Adrenal gland (tissue), 12 donors: ENCODE measurements around the gene NSL1. TPM values are rescaled to one million over a fixed set of nuclear protein-coding genes. Genes with fewer than 3 reads are reported as not detected.
"Not testable (repeated sequence)": the region's sequence is repeated elsewhere in the genome, so short reads cannot be mapped to it uniquely, and the experiment has no call there.

Experiments used
- DNase-seq, 7 donors: peaks; one replicate each; pipeline ENCODE4 v3.0.0-alpha.2; 2019 to 2020
- H3K27ac ChIP-seq, 5 donors: fragments of 200-600 bp; sonication (generic) in 4 of 5; 1 replicate in 3 of 5; 2 replicates in 2 of 5; pipeline versions ENCODE4 v1.5.1 to v1.8.0; 2016 to 2020; ENCODE audit warnings: mild to moderate bottlenecking in 1 of 5
- H3K27me3 ChIP-seq: fragments of 200-600 bp; 2 replicates; pipeline ENCODE4 v1.8.0; 2021
- H3K36me3 ChIP-seq, 2 donors: fragments of 200-600 bp; replicated peaks in 1 of 2; 1 replicate in 1 of 2; 2 replicates in 1 of 2; pipeline versions ENCODE4 v1.5.1 to v1.8.0; 2018 to 2022
- H3K4me1 ChIP-seq, 2 donors: fragments of 200-600 bp; replicated peaks in 1 of 2; 1 replicate in 1 of 2; 2 replicates in 1 of 2; pipeline versions ENCODE4 v1.5.1 to v1.8.0; 2018 to 2021
- H3K4me3 ChIP-seq, 4 donors: fragments of 200-600 bp; sonication (generic) in 3 of 4; one replicate each; pipeline ENCODE4 v1.5.1; 2016 to 2018
- H3K9me3 ChIP-seq, 3 donors: fragments of 200-600 bp; sonication (generic) in 1 of 3; replicated peaks in 1 of 3; 1 replicate in 2 of 3; 2 replicates in 1 of 3; pipeline versions ENCODE4 v1.5.1 to v1.8.0; 2016 to 2021
- CTCF ChIP-seq, 6 experiments: fragments of 450-650 bp in 4 of 6; fragments of 200-600 bp in 2 of 6; sonication (generic) in 1 of 6; IDR thresholded peaks; 1 replicate in 5 of 6; 2 replicates in 1 of 6; pipeline versions ENCODE4 v1.5.1 to v1.8.0; 2016 to 2021; ENCODE audit warnings: antibody characterized with exemption in 6 of 6, mild to moderate bottlenecking in 2 of 6, moderate library complexity in 1 of 6
- POLR2A ChIP-seq, 2 donors: fragments of 450-650 bp; IDR thresholded peaks; one replicate each; pipeline ENCODE4 v1.6.1; 2017; ENCODE audit warnings: antibody characterized with exemption in 2 of 2, mild to moderate bottlenecking in 2 of 2, moderate library complexity in 1 of 2
- WGBS, 4 donors: extraction: QIAGEN DNeasy Blood & Tissue Kit in 2 of 4; methylation state at CpG; one replicate each; pipeline versions ENCODE4 v1.1.5 to v1.1.7; 2013 to 2017; 5-methylcytosine and 5-hydroxymethylcytosine counted together
- intact Hi-C, 2 donors: fragments of 100-400 bp; cut with DNase I; formaldehyde crosslinking; loops; one replicate each; pipeline versions ENCODE4 v1.14.1 to v1.15.0; 2022 to 2023
- polyA plus RNA-seq, 3 donors: library from polyadenylated mRNA; stranded (reverse); fragments of 200-250 nt in 2 of 3; fragments of 350-450 nt in 1 of 3; fragmentation: Illumina TruSeq in 1 of 3; extraction: RNeasy Lipid Tissue Mini Kit (QIAGEN cat#74804) in 1 of 3; gene quantifications; one replicate each; pipeline ENCODE4 v1.2.3, GENCODE V29; 2013 to 2014
- total RNA-seq, 9 donors: library from RNA; depleted of rRNA in 4 of 9; stranded (reverse); fragments of >200 nt in 4 of 9; fragments of 120-200 nt in 1 of 9; fragmentation: NEBNext Ultra II Directional in 1 of 9; extraction: Animal tissue kit (Norgen Biotek cat#: 25700) in 1 of 9; gene quantifications; one replicate each; pipeline versions ENCODE4 v1.1.0 to v1.2.4, GENCODE V29; 2013 to 2023
- donor health status: healthy with polysubstance abuse.
- donor health status: Bipolar disorder and iron deficiency.
- donor health status: DM: yes; HTN: yes; CAD: no.
- donor health status: DM: no; HTN: no; CAD: no.
- donor health status: DM: no; HTN: no; CAD: no.
- donor health status: DM: yes; HTN: yes; CAD: no.

Gene NSL1
- total and polyA plus RNA-seq, 12 donors, result 10.6 to 90.9 (median 29.8) TPM

DNA sequence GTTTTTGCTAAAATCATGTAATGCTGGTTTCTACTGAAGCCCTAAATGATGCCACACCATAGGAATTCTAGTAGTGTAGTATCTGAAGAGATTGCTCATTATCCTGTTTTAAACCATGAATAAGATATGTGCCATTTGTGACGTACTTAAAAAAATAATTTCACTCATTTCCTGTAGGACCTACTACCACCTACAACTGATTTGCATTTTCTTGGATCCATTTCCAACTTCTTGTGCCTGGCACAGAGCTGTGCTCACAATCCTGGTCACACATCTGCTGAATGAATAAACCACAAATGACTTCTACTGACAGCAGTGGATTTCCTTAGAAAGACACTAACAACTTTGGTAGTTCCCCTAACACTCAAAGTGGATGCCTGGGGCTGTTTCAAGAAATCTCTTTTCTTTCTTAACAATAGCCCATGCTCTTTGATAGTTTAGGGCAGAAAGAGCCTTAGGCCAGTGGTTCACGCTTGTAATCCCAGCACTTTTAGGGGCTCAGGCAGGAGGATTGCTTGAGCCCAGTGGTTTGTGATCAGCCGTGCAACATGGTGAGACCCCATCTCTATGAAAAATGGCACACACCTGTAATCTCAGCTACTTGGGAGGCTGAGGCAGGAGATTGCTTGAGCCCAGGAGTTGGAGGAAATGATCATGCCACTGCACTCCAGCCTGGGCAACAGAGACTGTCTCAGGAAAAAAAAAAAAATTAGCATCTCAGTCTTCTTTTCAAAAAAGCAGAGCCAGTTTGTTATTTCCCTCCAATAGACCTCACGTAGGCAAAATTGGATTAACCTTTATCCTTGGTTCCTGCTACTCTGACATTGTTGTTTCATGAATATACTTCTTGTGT, 78.9 kb downstream of the NSL1 start:
- TF ChIP-seq CTCF (IDR thresholded peaks at IDR 0.05) (no peak), POLR2A (IDR thresholded peaks at IDR 0.05) (no peak)
- intact Hi-C loops, result no loop called here
- Histone ChIP-seq H3K36me3 (no peaks in the 10 kb centered on the region), H3K4me1 (no peaks in the 10 kb centered on the region), H3K27ac (no peak overlapping the region), H3K27me3 (peaks cover 3% of the 10 kb centered on the region), H3K9me3 (no peaks in the 10 kb centered on the region), H3K4me3 (no peak overlapping the region)
- WGBS, 4 donors, result 75 to 85% (median 81%) methylated on average over 4 of the region's 4 CpGs
- no peak for DNase-seq

DNA sequence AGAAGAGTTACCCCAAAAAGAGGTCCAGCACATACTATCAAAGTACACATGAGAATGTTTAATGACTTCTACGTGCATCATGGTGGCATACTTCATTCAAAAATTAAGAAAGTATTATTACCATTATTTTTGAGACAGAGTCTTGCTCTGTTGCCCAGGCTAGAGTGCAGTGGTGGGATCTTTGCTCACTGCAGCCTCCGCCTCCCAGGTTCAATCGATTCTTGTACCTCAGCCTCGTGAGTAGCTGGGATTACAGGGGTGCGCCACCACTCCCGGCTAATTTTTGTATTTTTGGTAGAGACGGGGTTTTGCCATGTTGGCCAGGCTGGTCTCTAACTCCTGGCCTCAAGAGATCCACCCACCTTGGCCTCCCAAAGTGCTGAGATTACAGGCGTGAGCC, 79.6 kb downstream of the NSL1 start:
- not testable (repeated sequence) for DNase-seq

DNA sequence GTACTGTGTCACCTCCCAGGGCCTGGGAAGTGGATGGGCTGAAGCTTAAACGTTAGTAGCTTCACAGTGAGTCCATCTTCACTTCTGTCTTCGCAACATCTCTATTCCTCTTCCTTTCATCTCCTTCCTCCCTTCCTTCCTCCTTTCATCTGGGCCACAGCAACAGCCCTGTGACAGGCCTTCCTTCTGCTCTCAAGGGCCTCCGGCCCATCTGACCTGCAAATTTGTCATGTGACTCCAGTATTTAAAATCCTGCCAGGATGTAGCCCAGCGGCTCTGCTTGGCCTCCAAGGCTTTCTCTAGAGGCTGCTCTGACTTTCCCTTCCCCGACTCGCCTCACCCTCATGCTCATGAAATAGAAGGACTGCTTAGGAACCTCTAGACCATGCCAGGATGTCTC, 81.0 kb downstream of the NSL1 start:
- Histone ChIP-seq H3K27ac (no peak overlapping the region), H3K36me3 (no peaks in the 10 kb centered on the region), H3K4me1 (no peaks in the 10 kb centered on the region), H3K9me3 (no peaks in the 10 kb centered on the region), H3K27me3 (peaks cover 3% of the 10 kb centered on the region), H3K4me3 (no peak overlapping the region)
- WGBS, 4 donors, result 71 to 82% (median 74%) methylated on average over 6 of the region's 6 CpGs
- intact Hi-C loops, result no loop called here
- TF ChIP-seq CTCF (IDR thresholded peaks at IDR 0.05), result no peak
- no peak for TF ChIP-seq POLR2A (IDR thresholded peaks at IDR 0.05)
- DNase-seq, result no peak

More for the DNA sequence above, 79.6 kb downstream of the NSL1 start:
- H3K27me3 ChIP-seq, H3K27ac ChIP-seq, H3K9me3 ChIP-seq, H3K4me3 ChIP-seq, H3K4me1 ChIP-seq, H3K36me3 ChIP-seq, intact Hi-C loops: not testable (repeated sequence)
- WGBS, 4 donors, result 92 to 98% (median 92%) methylated on average over 8 of the region's 8 CpGs

DNA sequence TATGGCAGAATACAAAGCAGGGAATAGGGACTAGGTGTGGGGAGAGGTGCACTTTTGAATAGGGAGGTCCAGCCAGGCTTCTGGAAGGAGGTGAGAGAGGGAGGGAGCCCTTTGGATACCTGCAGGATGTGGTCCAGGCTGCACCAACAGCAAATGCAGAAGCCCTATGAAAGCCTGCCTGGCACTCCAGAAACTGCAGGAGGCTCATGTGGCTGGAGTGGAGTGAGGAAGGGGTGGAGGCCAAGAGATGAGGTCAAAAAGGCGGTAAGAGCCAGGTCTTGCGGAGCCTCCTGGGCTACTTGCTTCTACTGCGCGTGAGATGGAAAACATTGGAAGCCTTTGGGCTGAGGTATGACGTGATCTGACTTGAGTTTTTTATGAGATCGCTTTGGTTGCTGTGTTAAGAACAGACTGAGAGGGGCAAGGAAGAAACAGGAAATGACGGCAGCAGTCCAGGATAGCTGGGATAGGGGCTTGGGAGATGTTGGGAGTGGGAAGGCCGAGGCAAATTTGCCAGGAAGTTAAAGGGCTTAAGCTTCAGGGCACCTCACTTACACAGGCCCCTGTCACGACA, 87.5 kb downstream of the NSL1 start:
- DNase-seq, result peak in 1 of 7 donors; percentile 35
- H3K4me3 ChIP-seq, result no peak overlapping the region
- TF ChIP-seq CTCF (IDR thresholded peaks at IDR 0.05) (no peak), POLR2A (IDR thresholded peaks at IDR 0.05) (no peak)
- WGBS, 4 donors, result 70 to 94% (median 77%) methylated on average over 9 of the region's 9 CpGs
- H3K36me3 ChIP-seq, result no peaks in the 10 kb centered on the region
- H3K27ac ChIP-seq, result no peak overlapping the region
- no peaks in the 10 kb centered on the region for H3K27me3 ChIP-seq
- peaks cover 13 to 16% of the 10 kb centered on the region in 2 donors for H3K4me1 ChIP-seq
- intact Hi-C loops, result no loop called here
- no peaks in the 10 kb centered on the region for H3K9me3 ChIP-seq
